HG02870 (cell line): ENCODE data around the gene NTN4.
"Not testable (repeated sequence)": the region's sequence is repeated elsewhere in the genome, so short reads cannot be mapped to it uniquely, and the experiment has no call there.

ENCODE experiments used
- ATAC-seq: cut with Tn5 transposase; IDR thresholded peaks from one replicate; pipeline ENCODE4 v1.9.1; 2021; ENCODE audit warnings: mild to moderate bottlenecking, moderate library complexity; ENCODE audit not compliant: unreplicated experiment

The NTN4 gene

GRCh38 chr12:95796982-95797289 lies 6.4 kb upstream of the NTN4 start:
- no peak for ATAC-seq

GRCh38 chr12:95796225-95796981 lies 5.8 kb upstream of the NTN4 start:
- ATAC-seq: no peak

- no peak for ATAC-seq
Observed at GRCh38 chr12:95790917-95791849, 619 bp upstream of the NTN4 start.

GRCh38 chr12:95789126-95790032 lies 1.2 kb downstream of the NTN4 start:
- ATAC-seq: no peak

GRCh38 chr12:95788637-95789036 lies 1.9 kb downstream of the NTN4 start:
- no peak for ATAC-seq

- ATAC-seq: no peak
Observed at GRCh38 chr12:95787274-95787818, 3.2 kb downstream of the NTN4 start.

- ATAC-seq: no peak
Observed at GRCh38 chr12:95784915-95785314, 5.6 kb downstream of the NTN4 start.

GRCh38 chr12:95784286-95784685 lies 6.3 kb downstream of the NTN4 start:
- ATAC-seq: no peak

- not testable (repeated sequence) for ATAC-seq
Observed at GRCh38 chr12:95775466-95775865, 15.1 kb downstream of the NTN4 start.

GRCh38 chr12:95774311-95775045 lies 16.1 kb downstream of the NTN4 start:
- no peak for ATAC-seq

- ATAC-seq: no peak
Observed at GRCh38 chr12:95773320-95773719, 17.2 kb downstream of the NTN4 start.

GRCh38 chr12:95767703-95768102 lies 22.9 kb downstream of the NTN4 start:
- ATAC-seq: no peak

- ATAC-seq: no peak
Observed at GRCh38 chr12:95766356-95767019, 24.1 kb downstream of the NTN4 start.

GRCh38 chr12:95764848-95765247 lies 25.7 kb downstream of the NTN4 start:
- ATAC-seq: no peak

- ATAC-seq: no peak
Observed at GRCh38 chr12:95763809-95764253, 26.7 kb downstream of the NTN4 start.

GRCh38 chr12:95762123-95762785 lies 28.3 kb downstream of the NTN4 start:
- no peak for ATAC-seq

- no peak for ATAC-seq
Observed at GRCh38 chr12:95760371-95760770, 30.2 kb downstream of the NTN4 start.

GRCh38 chr12:95759718-95760117 lies 30.8 kb downstream of the NTN4 start:
- no peak for ATAC-seq

- ATAC-seq: no peak
Observed at GRCh38 chr12:95759039-95759438, 31.5 kb downstream of the NTN4 start.
